Measurements from ENCODE around the gene GLIS1.

GRCh38 chr1:53585129-53585528, 153.8 kb downstream of the GLIS1 start:
- no peak for TF ChIP-seq CTCF (IDR thresholded peaks at IDR 0.05; ENCODE audit: borderline replicate concordance, extremely low read depth, low read length, poor library complexity, severe bottlenecking)
- no peak for TF ChIP-seq EZH2 (IDR thresholded peaks at IDR 0.05; ENCODE audit: borderline replicate concordance, low read depth, low read length, severe bottlenecking)

Data from DND-41 (cell line).